ENCODE measurements around the gene PPP1R37.
"Not testable (repeated sequence)": the region's sequence is repeated elsewhere in the genome, so short reads cannot be mapped to it uniquely, and the experiment has no call there.

Gene PPP1R37

DNA sequence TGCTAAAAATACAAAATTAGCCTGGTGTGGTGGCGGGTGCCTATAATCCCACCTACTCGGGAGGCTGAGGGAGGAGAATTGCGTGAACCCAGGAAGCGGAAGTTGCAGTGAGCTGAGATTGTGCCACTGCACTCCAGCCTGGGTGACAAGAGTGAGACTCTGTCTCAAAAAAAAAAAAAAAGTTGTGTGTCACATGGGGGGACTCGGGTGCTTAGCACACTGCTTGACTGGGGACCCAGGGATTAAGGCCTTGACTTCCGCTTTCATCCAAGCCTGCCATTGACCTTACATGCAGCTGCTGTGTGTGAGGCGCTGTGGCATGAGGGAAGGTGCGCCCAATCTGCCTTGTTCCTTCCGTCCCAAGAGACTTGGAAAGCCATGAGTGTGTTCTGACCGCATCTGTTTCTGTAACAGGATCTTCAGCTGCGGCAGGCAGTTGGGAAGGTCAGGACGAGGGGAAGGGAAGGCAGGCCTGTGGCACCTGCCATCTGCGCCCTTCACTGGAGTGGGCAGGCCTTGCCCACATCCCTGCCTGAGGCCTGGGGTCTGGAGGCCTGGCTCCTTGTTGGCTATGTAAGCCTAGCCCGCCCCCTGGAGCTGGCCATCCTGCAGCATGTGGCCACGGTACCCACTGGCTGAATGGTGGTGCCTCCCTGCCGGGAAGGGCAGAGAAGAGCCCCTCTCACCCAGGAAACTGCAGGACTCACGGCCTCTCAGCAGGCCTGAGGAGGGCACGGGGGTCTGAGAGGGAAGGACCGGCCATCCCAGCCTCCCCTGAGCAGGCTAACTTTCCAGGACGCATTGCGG, 23.0 kb downstream of the PPP1R37 start:
- no peak for DNase-seq (ENCODE audit: low read depth)

GRCh38 chr19:45117167-45117594, 24.2 kb downstream of the PPP1R37 start:
- DNase-seq (ENCODE audit: low read depth), result peak; percentile 27

- DNase-seq (ENCODE audit: low read depth), result no peak
Observed at GRCh38 chr19:45117671-45118070, 24.7 kb downstream of the PPP1R37 start.

DNA sequence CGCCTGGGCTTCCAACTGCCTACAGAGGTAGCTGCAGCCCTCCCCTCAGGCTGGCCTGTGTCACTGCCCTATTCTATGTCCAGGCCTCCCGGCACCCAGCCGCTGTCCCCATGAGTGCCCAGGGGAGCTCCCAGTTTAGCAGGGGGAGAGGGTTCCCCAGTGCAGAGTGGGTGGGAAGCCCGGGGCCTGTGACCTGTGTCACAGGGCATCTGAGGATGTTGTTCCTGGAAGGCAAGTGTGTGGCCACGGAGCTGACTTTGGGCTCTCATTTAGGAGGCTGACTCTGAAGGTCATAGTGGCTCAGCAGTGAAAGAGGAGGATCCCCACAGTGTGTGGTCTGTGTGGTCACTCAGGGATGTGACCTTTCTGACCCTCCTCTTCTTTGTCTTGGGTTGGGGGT, 25.1 kb downstream of the PPP1R37 start:
- DNase-seq (ENCODE audit: low read depth), result no peak

DNA sequence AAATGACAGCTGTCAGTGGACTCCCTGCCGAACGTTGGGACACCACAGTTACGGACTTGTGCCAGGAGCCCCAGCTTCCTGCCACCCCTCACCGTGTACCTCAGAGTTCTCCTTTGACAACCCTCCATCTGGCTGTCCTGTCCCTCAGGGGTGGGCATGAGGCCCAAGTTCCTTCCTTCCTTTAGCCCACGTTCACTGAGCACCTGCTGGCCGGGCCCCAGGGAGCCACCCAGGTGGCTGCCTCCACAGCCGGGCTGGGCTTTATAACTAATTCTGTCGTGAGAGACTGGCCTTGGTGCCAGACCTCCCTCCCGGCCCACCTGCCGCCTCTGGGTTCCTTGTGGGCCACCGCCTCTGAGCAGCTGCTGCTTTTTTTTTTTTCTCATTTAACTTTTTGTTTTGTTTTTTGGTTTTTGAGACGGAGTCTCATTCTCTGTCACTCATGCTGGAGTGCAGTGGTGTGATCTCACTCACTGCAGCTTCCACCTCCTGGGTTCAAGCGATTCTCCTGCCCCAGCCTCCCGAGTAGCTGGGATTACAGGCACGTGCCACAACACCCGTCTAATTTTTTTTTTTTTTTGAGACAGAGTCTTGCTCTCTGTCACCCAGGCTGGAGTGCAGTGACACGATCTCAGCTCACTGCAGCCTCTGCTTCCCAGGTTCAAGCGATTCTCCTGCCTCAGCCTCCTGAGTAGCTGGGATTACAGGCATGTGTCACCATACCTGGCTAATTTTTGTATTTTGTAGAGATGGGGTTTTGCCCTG, 25.8 kb downstream of the PPP1R37 start:
- not testable (repeated sequence) for DNase-seq (ENCODE audit: low read depth)

GRCh38 chr19:45119582-45119981, 26.6 kb downstream of the PPP1R37 start:
- DNase-seq (ENCODE audit: low read depth), result no peak

GRCh38 chr19:45121827-45122345, 28.9 kb downstream of the PPP1R37 start:
- DNase-seq (ENCODE audit: low read depth), result no peak

DNA sequence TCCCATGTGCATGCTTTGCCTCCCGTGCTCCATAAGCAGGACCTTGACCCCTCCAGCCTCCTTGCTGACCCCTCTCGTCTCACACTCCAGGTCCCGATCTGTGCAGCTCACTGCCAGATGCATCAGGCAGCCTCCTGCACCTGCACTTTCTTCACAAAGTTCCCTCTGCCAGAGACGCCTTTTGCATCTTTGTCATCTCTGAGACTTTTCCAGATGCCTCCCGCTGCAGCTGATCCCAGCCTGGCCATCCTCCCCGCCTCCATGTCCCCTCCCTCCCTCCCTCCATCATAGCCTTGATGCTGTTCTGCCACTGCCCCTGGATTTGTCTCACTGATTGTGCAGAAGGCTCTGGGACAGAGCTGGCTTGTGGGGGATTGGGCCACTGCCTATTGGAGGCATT, 29.9 kb downstream of the PPP1R37 start:
- DNase-seq (ENCODE audit: low read depth), result no peak

DNA sequence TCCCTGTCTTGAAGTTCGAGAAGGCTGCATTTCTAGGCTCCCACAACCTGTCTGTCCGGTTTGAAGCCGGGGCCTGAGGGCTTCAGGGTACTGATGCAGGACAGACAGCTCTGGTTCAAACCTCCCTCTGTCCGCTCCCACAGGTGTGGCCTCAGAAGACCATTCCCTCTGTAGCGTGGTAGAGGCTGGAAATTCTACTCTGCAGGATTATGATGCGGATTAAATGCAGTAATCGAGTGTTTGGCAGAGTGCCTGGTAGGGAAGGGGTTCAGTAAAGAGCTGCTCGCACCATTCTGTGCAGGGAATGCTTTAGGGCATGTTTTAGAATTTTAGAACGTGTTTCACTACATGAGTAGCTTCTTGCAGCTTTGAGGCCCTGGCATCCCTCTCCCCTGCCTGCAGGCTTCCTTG, 30.5 kb downstream of the PPP1R37 start:
- no peak for DNase-seq (ENCODE audit: low read depth)

DNA sequence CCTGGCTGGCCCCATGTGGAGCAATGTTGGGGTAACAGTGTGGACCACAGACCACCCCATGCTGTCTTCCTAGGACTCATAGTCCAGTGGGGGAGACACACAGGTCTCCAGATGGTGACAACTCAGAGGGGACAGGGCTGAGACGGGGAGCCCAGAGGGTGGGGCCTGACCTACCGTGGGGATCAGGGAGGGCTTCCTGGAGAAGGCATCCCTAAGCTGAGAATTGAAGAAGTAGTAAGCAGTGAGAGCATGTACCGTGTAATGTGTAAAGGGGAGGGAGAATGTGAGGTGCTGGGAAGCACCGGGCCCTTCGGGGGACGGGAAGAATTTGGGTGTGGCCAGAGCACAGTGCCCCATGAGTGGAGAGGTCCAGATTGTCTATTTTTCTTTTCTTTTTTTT, 31.0 kb downstream of the PPP1R37 start:
- DNase-seq (ENCODE audit: low read depth), result no peak

DNA sequence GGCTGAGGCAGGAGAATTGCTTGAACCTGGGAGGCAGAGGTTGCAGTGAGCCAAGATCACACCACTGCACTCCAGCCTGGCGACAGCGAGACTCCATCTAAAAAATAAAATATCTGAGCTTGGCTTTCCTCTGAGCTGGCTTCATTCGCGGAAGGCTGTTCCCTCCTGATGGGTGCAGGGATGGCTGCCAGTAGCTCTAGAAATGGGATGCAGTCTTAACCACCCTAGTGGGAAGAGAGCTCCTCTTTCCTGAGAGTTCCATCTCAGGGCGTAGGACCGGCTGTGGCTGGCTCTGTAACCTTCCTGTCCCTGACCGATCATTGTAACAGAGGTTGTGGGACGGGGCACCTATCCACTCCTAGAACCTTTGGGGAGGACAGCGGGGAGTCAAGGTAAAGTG, 32.4 kb downstream of the PPP1R37 start:
- DNase-seq (ENCODE audit: low read depth), result no peak

DNA sequence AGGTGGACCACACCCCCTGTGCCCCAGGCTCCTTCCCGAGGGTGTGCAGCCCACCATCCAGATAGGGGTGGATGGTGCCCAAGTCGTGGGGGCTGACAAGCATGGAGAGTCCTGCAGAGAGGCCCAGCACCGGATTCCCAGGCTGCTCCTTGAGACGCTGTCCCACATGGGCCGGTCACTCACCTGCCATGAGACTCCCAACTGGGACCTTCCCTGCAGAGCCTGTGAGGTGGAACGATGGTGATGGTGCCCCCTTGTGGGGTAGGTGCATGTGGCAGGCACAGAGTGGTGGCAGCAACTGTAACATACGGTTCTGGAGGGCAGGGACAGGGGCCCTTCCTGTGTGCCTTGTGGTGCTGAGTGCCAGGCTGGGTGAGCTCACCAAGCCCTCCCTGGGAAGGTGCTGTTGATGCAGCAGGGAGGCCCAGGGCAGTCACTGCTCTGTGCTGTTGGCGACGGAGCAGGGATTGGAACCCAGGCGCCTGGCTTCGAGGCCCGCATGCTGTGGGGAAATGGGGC, 33.1 kb downstream of the PPP1R37 start:
- peak; percentile 58 for DNase-seq (ENCODE audit: low read depth)

DNA sequence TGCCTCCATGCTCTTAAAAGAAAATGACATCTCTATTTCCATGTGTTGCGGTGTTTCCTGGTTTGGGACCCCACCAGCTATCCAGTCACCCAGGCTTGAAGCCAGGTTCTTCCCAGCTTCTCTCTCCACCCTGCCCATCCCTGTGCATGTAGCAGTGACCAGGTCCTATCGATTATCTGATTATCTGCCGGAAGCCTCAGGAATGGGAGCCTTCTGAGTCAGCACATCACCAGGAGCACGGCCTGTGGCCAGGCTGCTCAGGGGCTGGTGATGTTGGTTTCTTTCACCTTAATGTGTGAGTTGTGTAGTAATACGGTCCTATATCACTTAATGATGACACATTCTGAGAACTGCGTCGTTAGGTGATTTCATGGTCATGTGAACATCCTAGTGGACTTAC, 33.7 kb downstream of the PPP1R37 start:
- DNase-seq (ENCODE audit: low read depth), result no peak

DNA sequence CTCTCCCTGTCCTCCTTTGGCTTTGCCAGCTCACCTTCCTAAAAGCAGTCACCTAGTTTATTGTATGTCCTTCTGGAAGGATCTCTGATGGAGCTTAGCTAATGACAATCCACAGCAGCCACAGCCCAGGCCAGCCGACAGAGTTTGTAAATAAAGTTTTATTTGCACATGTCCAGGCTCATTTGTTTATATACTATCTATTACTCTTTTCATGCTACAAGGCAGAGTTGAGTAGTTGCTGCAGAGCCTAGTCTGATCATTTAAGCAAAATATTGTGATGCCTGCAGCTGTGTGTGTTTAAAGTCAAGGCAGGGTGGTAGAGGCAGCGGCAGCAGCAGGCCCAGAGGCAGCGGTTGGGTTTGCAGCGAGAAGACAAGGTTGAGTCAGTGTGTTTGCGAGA, 35.2 kb downstream of the PPP1R37 start:
- DNase-seq (ENCODE audit: low read depth), result no peak

GRCh38 chr19:45128806-45129205, 35.8 kb downstream of the PPP1R37 start:
- DNase-seq (ENCODE audit: low read depth), result no peak

DNA sequence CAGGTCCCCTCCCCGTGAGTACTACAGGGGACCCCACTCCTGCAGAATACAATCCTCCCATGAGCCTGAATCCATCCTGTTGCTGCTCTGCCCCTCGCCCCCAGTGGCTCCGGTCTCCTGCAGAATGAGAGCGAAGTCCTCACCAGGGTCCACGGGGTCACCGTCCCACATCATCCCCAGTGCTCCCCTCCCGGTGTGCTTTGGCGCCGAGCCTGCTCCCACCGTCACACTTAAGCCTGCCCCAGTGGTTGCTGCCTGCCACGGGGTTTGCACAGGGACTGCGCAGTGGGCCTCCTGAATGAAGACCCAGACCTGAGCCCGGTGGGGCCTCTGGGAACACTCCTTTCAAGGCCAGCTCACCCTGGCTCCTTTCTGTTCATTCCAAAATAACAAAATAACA, 37.3 kb downstream of the PPP1R37 start:
- no peak for DNase-seq (ENCODE audit: low read depth)

GRCh38 chr19:45130888-45131615, 38.1 kb downstream of the PPP1R37 start:
- DNase-seq (ENCODE audit: low read depth), result no peak

DNA sequence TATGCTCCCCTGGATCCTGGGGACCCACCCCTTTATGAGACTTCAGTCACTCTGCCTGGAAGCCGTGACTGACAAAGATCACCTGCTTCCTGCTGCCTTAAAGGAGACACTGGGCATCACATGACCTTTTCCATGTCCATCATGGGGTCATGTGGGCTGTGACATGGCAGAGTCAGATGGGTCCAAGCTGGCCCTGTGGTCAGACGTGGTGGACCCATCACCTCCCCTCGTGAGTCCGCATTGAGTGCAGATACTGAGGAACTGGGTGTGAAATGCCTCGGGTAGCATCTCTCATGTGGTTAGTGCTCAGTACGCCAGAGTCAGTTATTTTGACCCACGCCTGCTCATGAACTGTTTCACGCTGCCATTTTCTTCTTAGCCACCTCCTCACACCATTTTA, 40.7 kb downstream of the PPP1R37 start:
- DNase-seq (ENCODE audit: low read depth), result no peak

DNA sequence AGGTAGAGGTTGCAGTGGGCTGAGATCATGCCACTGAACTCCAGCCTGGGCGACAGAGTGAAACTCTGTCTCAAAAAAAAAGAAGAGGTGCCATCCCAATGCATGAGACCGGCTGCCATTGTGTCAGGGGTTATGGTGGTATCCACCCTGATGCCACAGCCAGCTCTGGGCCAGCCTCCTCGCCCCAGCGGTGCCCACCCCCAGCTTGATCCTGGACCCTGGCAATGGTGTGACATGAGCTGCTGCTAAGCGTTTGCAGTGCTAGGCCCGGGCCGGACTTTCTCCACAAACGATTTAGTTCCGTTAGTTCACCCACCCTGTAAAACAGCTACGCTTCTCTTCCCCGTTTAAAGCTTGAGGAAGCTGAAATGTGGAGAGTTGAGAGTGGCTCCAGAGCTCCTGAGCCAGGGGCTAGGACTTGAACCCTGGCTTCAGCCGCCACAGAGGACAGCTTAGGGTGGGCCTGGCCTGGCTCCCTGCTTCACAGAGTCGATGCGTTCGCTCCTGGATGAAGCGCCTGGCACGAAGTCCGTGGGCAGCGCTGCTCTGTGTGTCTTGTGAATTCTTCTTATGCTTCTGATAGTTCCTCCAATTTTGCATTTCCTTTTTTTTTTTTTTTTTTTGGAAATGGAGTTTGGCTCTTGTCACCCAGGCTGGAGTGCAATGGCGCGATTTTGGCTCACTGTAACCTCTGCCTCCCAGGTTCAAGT, 42.4 kb downstream of the PPP1R37 start:
- no peak for DNase-seq (ENCODE audit: low read depth)

DNA sequence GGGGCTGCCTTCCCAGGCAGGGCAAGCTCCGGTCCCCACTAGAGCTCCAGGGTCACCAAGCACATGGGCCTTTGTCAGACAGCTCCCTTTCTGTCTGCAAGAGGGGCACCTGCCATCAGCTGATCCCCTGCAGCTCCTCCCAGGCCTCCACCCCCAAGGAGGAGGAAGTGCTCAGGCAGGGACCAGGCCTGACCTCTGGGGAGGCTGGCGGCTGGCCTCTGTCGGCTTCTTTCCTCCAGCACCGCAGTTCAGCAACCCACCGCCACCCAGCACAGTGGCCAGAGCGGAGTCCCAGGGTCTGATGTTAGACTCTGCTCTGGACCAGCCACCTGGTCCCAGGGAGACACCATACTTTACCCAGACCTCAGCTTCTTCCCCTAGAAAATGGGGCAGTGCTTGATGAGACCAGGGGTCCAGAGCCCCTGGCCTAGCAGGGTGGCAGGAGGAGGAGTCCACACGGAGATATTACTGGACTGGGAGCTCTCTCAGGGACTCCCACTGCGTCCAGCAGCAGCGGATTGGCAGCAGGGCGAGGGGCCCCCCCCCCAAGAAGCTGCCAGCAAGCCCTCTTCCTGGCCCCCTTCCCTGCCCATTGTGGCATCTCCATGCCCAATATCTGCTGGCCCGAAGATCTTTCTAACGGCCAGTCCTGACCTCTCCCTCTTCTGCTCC, 43.7 kb downstream of the PPP1R37 start:
- DNase-seq (ENCODE audit: low read depth), result no peak

DNA sequence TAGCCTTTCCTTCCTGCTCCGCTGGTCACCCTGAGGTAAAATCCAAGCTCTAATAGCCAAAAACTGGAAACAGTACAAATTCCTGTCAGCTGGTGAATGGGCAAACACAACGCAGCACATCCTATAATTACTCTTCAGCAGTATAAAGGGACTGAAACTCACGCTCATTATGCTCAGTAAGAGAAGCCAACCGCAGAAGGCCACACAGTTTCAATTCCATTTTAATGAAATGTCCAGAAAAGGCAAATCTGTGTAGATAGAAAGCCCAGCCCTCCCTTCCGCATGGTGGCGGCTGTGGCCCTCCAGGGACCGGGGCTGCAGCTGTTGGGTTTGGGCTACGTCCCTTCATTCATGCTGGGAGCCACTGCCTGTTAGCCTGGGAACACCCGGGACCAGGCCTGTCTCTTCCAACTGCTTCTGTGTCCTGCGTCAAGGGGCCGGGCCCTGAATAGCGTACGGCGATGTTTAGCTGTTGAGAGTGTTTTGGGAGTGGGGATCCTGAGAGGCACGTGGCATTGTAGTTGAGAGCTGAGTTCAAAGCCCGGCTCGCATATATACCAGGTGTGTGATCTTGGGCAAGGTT, 44.3 kb downstream of the PPP1R37 start:
- no peak for DNase-seq (ENCODE audit: low read depth)
